Esophagus mucosa (tissue), 1 donor: ENCODE measurements around the gene EMP2. TPM values are rescaled to one million over a fixed set of nuclear protein-coding genes. Genes with fewer than 3 reads are reported as not detected.
"Not testable (repeated sequence)": the region's sequence is repeated elsewhere in the genome, so short reads cannot be mapped to it uniquely, and the experiment has no call there.

Source experiments
- ATAC-seq: fragments of 200-7000 bp; cut with Tn5 transposase; one replicate; pipeline ENCODE4 v1.9.1; 2020
- total RNA-seq: library from RNA; stranded (reverse); gene quantifications from one replicate; pipeline ENCODE4 v1.2.4, GENCODE V29; 2023
- donor health status: DM: yes; HTN: yes; CAD: no.

The EMP2 gene
- total RNA-seq, 1 donor from 2014 or later, result 208 TPM

DNA sequence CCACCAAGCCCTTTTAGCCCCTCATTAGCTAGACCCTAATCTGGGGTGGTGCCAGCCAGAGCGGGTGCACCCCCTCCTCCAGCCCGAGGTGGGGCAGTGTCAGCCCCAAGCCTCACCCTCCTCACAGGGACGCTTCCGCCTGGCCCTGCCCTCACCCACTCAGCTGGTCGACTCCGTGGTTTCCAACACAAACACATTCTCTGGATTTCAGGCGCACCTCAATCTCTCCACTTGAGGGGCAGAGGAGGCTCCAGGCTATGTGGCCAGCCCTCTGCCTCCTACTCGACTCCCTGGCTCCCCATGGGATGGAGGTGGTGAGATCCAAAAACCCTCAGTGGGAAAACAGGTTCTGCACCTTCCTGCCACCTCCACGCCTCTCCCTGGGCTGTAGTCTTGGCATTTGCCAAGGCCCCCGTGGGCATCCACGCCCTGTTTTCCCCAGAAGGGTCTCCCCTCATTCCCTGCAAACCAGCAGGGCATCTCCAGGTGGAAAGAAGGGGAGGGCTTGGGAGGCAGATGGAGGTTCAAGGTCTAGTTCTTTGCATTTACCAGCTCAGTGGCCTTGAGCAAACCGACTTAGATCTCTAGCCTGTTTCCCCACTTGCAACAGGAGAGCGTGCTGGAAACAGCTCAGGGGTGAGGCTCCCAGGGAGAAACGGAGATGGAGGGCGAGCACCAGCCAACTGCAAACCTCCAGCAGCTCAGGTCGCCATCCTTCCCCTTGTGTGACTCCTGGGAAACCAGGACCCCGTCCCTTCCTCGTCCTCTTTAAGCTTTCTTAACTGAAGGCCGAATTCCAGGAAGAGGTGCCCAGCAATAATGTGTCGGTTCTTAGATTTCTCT is 1.7 kb downstream of the EMP2 start:
- ATAC-seq, result peak; percentile 71

DNA sequence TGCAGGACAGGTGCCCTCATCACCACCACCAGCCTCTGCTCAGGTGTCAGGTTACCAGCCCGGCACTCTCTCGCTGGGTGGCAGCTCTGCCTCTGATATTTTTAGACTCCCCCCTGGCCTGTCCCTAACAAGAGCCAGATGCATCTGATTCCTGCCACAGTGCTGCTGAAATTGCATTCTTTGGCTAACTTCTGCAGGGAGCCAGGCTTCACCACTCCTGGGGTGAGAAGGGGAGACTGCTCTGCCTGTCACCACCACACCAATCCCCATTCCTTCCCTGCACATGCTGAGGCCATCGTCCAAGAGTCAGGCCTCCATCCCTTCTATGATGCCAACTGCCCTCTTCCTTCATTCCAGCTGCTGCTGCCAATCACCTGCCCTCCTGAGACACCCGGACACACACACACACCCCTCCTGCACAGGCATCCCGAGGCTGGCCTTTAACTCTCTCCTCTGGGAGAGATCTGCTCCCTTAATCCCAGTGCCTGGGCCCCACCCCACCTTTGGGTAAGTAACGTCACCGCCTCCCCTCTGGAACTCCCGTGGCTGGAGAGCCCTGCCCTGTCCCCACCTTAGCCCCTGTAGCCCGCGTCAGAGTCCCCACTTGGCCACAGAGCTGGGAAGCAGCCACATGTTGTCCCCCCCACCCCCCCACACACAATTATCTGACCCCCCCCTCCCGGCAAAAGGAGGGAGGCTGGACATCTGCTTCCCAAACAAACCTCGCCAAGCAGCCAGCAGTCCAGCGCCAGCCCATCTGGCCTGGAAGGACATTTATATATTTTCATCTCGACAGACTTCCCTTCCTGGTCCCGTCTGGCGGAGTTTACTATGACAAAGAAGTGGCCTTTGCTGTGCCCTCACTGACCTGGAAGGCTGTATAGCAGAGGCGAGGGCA is 2.8 kb downstream of the EMP2 start:
- ATAC-seq, result peak; percentile 17

DNA sequence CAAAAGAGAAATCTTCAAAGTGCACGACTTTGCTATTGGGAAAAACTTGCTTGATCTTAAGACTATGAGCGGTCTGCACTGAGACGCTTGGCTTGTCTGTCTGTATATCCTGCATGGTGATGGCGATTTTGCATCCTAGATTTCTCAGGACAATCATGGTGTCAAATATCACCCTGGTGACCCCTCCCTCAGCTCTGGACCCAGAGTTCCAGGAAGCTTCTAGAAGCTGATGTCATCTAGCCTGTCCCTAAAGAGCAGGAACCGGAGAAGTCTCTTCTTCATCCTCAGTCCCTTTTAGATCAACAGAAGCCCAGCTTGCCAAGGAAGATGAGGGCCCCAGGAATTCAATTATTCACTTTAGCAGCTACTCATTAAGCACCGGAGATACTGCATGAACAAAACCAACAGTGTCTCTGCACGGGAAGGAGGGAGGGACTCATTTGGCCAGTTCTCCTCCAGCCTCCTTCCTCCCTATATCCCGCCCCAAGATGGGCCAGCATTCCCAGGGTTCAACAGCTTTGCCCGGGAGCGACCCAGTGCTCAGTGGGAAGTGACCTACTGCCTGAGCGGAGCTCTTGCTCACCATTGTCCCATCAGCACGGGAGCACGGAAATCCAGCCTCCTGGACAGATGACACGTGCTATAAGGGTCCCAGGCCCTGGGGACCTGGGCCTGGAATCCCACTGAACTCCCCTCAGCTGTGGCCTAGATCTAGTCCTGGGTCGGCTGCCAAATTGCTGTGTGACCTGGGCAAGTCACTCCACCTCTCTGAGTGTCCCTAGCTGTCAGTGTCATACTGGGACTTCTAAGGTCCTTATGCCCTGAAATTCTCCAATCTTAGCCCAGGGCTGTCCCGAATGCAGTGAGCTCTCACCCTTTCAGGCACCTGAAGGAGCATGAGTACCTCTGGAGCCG is 3.8 kb downstream of the EMP2 start:
- no peak for ATAC-seq

DNA sequence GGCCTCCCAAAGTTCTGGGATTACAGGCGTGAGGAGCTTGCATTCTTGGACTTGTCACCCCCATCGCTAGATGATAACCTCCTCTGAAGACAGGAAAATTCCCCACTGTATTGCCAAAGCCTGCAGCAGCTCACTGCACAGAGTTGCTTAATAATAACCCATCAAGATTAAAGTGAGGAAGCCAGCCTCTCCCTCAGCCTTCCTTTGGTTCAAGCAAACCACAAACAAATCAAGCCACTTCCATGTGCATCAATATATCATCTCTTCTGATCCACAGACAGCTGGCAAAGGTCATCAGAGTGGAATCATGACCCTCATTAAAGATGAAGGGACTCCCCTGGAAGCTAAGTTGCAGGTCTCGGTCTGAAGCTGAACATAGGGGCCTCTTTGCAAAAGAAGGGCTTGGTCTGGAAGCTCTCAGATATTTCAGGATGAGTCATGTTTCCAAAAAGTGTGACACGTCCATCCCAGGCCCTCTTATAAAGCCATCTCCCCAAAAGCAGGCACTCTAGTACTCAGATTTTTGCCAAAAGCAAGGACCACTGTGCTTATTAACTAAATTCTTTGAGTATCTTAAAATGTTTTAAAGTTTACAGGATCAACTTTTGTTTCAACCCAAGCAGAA is 4.8 kb downstream of the EMP2 start:
- no peak for ATAC-seq

DNA sequence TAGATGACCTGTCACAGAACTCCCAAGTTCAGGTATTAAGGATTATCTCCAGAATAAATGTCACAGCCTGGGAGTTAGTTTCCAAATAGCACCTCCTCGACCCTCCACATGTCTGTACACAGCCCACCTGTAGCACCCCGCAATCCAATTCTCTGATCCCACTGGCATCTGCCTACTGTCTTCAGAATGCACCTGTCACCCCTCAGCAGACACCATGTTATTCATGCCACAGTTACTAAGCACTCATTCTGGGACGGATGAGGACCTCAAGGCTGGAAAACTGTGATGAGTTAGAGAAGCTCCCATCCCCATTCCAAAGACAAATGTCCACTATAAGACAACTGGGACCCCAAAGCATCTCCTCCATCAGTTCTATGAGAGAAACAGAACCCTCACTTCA is 7.8 kb downstream of the EMP2 start:
- ATAC-seq, result no peak

DNA sequence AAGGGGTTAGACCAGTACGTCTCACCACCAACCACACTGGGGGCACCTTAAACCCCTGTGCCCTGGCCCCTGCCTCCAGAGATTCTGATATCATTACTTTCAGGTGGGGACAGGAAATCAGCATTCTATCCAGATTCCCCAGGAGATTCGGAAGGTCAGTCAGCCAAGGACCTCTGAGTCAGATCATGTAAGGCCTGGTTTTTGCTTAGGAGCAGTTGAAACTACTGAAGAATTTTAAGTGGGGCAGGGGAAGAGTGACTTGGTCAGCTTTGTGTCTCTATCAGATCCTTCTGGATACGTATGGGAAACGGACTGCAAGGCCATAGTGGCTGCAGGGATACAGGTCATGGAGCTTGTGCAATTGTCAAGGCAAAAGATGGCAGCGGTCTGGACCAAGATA is 9.0 kb downstream of the EMP2 start:
- no peak for ATAC-seq

DNA sequence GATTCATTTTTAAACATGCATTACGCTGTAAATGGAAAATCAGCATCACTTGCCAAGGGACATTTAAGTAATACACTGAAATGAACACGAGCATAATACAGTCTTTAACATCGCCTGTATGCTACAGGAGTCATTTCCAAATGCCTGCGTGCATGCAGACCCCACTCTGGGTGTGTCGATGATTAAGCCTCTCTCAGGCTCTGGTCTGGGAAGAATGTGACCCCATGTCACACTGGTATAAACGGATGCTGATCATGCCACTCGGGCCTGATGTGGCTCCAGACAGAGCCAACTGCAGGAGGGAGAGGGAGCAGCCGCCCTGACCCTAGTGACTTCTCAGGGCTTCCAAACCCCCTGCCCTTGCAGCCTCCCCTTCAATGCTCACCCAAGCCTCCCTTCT is 10.8 kb downstream of the EMP2 start:
- no peak for ATAC-seq

DNA sequence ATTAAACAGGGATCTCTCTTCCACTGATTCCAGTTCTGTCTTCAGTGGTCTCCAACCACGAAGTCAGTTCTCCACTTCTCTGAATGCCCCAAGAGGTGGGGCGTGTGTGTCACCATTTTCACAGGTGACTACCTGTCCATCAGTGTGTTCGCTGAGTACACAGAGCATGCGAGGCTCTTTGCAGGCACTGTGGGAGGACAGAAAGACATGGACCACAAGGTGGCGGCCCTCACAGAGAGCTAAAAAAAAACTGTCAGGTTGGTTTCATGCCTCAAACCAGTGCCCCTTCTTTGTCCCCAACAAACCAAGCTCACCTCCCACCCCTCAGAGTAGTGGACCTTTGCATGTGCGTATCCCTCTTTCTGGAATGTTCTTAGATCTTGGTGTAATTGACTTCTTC is 13.8 kb downstream of the EMP2 start:
- ATAC-seq, result no peak

DNA sequence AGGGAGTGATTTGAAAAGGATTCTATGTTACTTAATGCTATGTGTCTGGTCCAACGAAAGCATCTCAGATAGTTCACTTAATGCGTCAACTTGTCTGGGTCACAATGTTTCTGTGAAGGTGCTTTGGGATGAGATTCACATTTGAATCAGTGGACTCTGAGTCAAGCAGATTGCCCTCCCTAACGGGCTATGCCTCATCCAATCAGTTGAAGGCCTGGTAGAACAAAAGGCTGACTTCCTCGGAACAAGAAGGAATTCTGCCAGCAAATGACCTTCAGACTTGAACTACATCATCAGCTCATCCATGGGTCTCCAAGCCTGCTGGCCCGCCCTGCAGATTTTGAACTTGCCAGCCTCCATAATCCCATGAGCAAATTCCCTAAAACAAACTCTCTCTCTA is 15.2 kb downstream of the EMP2 start:
- ATAC-seq, result no peak

DNA sequence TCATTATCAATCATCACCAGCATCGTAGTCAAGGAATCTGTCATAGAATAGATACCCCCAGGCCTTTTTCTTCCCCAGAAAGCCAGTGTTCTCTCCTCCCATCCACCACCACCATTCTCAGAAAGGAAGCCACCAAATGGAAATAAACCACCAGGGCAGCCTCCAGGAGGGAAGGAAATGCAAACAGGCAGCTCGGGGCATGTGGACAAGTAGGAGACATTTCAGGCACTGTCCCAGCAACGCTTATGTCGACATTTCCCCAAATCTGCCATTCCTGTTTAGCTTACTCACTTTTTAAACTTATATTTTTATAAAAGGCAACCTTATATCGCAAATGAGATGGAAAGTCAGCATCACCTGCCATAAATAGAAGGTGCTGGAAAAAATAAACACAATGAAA is 15.8 kb downstream of the EMP2 start:
- ATAC-seq, result no peak

DNA sequence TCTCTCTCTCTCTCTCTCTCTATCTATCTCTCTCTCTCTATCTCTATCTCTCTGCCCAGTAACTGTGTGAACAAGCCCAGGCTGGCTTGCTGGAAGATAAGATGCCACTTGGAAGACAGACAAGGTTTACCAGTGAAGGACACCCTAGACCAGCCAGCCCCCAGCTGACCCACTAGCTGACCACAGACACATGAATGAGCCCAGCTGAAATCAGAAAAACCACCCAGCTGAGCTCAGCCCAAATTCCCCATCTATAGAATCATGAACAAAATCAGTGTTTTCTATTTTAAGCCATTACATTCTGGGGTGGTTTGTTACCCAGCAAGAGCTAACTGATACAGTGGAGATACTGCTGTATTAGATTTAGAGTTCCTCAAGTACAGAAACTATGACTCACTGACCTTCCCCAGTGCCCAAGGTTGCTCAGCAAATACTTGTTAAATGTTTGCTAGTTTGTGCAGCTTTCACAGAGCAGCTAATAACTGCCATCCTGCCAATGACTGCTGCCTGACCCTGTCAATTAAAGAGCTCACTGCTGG is 18.0 kb downstream of the EMP2 start:
- ATAC-seq, result no peak

DNA sequence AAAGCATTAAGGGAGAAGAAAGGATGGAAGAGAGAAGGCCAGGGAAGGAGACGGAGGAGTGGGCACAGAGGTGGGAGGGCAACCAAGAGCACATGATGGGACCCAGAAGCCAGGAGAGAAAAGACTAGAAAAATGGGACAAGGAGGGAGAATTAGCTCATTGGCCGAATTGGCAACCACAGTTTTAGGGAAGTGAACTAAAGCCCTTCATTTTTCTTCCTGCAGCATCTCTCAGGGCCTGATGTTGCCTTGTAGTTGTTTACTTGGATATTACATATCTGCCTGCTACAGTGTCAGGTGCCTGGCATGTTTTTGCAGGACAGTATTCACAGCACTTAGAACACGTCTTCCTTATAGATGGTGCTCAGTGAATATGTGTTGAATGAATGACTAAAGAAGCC is 19.0 kb downstream of the EMP2 start:
- no peak for ATAC-seq

DNA sequence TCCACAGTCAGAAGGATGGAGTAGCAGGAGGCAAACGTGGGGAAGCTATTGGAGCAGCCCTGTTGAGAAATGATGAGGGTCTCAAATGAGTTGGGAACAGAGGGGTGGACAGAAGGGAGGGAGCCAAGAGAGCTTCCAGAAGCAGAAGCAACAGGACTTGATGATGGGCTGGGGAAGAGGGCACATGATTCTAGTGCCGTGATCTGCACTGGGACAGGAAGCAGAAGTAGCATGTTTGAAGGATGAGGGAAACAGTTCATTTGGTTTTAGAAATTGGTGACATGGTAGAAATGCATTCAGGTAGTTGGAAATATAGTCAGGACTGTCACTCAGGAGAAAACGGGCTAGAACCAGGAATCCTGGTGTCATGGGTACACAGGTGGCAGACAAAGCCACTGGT is 19.4 kb downstream of the EMP2 start:
- ATAC-seq, result no peak

DNA sequence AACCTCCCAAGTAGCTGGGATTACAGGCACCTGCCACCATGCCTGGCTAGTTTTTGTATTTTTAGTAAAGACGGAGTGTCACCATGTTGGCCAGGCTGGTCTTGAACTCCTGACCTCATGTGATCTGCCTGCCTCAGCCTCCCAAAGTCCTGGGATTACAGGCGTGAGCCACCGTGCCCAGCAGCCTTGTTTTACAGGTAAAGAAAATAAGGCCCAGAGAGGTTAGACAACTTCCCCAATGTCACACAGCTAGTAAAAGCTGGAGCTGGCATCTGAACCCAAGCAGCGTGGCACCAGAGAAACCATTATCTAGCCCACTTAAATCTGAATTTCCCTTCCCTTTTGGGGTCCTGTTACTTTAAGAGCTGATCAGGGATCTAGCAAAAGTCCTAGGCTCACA is 20.6 kb downstream of the EMP2 start:
- ATAC-seq, result not testable (repeated sequence)

DNA sequence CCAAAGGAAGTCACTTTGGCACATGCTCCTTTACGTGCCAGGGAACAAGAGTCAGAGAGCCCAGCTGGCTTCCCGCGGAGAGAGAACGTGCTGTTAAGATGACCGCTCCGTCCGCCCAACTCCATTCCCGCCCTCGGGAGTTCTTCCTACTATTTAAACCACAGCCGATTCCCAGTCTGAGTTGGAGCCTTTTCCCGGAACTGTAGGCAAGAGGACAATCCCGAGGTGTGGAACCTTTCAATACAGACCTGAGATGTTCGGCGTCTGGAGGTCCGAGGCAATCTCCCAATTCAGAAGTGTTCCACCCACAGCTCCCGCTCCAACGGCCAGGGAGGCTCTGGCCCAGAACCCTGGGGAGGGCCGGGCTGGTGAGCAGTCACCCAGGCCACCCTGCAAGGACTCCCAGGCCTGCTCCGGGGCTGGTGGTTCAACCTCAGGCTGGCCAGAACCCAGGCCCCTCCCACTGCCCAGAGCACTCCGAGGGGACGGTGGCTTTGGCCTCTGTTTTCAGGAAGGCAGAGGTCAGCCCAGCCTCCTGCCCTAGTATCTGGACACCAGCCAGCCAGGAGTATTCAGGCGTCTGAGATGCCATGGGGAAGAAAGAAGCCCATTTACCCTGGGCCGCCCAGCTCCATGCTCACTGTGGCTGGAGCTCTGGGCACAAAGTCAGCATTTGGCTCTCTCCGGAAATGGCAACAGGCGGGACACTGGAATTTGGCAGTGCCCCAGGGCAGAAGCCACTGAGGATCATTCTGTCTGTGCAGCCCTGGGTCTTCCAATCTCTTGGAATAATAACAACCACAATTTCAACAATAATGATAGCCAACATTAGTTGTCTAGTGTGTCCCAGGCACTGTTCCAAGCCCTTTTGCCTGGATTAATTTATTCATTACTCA is 21.4 kb downstream of the EMP2 start:
- peak; percentile 36 for ATAC-seq

DNA sequence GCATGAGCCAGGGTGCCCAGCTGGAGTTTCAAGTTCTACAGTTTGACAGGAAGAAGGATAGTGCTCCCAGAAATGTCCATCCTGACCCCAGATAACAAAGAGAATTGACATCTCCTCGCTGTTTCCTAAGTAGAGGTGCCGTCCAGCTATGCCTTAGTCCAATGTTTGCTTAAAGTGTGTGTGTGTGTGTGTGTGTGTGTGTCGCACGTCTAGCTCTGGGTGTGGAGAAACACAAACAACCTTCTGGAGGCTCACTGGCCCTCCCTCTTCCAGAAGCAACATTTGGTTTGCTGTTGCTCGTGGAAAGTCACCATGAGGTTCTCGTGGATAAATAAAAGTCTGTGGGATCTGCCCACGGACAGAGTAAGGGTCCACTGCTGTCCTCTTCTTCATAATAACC is 22.1 kb downstream of the EMP2 start:
- no peak for ATAC-seq

DNA sequence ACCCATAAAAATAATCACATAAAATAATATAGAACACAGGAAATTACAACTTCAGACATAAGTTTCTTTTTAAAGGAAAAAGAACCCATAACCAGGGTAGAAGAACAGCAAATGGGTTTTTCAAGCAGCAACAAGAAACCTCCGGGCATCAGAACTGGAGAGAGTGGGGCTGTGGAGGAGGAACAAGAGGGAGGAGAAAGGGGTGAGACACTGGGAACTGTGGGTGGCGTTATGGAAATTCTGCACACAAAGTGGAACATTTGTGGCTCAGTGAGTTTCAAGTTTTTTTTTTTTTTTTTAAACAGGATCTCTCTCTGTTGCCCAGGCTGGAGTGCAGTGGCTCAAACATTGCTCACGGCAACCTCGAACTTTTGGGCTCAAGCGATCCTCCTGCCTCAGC is 22.6 kb downstream of the EMP2 start:
- no peak for ATAC-seq

DNA sequence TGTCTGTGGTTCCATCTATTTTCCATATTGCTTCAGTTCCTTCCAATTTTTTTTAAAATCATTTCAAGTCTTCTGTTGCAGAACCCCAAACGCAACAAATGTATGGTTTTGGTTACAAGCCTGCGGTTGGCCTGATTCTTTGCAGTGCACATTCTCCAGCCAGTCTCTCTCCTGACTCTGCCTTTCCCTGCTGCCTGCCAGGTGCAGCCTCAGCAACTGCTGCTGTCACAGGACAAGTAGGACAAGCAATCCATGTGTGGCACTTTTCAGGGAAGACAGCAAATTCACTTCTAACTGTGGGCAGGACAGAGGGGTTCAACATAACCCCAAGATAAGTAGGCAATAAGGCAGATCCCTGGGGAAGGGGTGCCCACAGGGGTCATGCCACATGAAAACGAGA is 24.2 kb downstream of the EMP2 start:
- ATAC-seq, result no peak

DNA sequence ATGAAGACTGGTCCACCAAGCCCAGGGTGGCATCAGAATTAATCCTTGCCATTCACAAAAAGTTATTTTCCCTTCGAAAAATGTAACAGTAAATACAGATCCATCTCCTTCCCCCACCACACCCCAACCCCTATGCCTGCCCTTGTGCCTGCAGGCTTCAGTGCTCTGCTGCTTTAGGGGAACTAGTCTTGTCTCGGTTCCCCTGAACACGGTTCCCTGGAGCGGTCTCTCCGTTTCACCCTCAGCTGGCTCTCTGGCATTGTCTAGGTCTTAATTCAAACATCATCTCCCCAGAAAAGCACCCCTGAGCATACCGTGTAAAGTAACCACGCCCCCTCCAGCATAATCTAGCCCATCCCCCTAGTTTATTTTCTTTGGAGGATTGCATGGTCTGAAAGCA is 25.8 kb downstream of the EMP2 start:
- ATAC-seq, result no peak

DNA sequence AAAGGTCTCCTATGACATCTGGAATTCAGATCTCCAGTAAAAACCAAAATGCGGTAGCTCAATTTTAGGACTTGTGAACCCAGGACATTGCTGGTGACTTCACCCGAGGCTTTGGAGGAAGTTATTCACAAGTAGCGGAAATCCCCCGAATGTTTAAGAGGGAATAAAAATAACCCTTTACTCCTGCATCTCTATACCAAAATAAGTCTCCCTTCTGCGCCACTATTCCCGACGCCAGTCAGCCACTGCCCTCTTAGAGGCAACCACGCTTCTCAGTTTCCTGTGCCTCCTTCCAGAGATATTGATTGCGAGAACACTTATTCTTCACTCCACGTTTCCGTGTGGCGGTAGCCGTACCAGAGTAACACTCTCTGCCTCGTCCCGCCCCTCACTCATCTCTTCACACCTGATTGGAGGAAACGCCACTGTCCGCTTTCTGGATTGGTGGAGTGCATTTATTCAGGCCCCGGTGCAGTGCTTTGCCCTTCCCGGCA is 27.4 kb downstream of the EMP2 start:
- ATAC-seq, result peak; percentile 50

DNA sequence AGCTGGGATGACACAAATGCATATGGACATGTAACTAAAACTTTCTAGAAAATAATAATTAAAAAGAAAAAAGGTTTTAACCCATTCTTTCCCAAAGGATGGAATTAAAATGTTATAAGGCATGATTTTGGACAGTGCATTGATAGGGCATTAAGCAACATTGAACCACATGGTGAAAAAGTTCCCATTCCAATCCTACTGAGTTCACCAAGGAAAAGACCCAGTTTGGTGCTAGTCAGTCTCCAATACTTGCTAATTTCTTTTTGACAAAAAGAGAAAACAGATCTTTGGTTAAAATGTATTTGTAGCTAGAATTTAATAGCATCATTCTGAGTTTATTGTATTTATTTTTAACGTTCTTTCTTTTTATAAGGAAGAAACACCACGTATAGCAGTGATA is 28.1 kb downstream of the EMP2 start:
- ATAC-seq, result no peak
